H1 (cell line): ENCODE results near the gene CNTN5. TPM values are rescaled to one million over a fixed set of nuclear protein-coding genes. Genes with fewer than 3 reads are reported as not detected.

Experiments
- CTCF ChIA-PET: fragments of 300-600 bp; sonication (Branson Sonifier 250); formaldehyde crosslinking; loops from one replicate; lab custom pipeline; 2021; ENCODE audit not compliant: partially characterized antibody; lab: Charles Lee
- POLR2A ChIA-PET: fragments of 300-600 bp; sonication (Branson Sonifier 250); formaldehyde crosslinking; loops from one replicate; lab custom pipeline; 2021; ENCODE audit warnings: inconsistent platforms; ENCODE audit not compliant: partially characterized antibody; lab: Charles Lee
- DNase-seq, 2 experiments: peaks; one replicate each; pipeline versions ENCODE4 v3.0.0 to v3.0.0-alpha.2; 2010 to 2022; ENCODE audit warnings: low spot score in 2 of 2, low read depth in 1 of 2, mixed read lengths in 1 of 2
- FAIRE-seq: peaks from 2 replicates; lab custom pipeline; 2011; peaks lifted over from hg19 to GRCh38; lab: Jason Lieb, UNC
- H2AFZ ChIP-seq: 2 replicates; pipeline ENCODE4 v1.8.1; 2012; ENCODE audit warnings: low read length, inconsistent platforms
- H2AK5ac ChIP-seq: 2 replicates; pipeline ENCODE4 v1.6.1; 2013; ENCODE audit warnings: low read depth, low read length
- H2BK120ac ChIP-seq: replicated peaks from 2 replicates; pipeline ENCODE3; 2013; ENCODE audit warnings: low read depth, low read length, inconsistent platforms
- H2BK12ac ChIP-seq: 2 replicates; pipeline ENCODE4 v1.6.1; 2013; ENCODE audit warnings: low read depth, low read length
- H2BK15ac ChIP-seq: 2 replicates; pipeline ENCODE4 v1.6.1; 2013; ENCODE audit warnings: low read length
- H2BK20ac ChIP-seq: 2 replicates; pipeline ENCODE4 v1.6.1; 2013; ENCODE audit warnings: low read length
- H2BK5ac ChIP-seq: 2 replicates; pipeline ENCODE4 v1.6.1; 2013; ENCODE audit warnings: low read depth, low read length
- H3K14ac ChIP-seq: 2 replicates; pipeline ENCODE4 v1.6.1; 2013; ENCODE audit warnings: inconsistent platforms; ENCODE audit not compliant: insufficient read length
- H3K18ac ChIP-seq: 2 replicates; pipeline ENCODE4 v1.6.1; 2013; ENCODE audit warnings: low read length; ENCODE audit errors: extremely low read depth
- H3K23ac ChIP-seq: 2 replicates; pipeline ENCODE4 v1.6.1; 2013; ENCODE audit warnings: inconsistent platforms; ENCODE audit not compliant: insufficient read length
- H3K23me2 ChIP-seq: 2 replicates; pipeline ENCODE4 v1.6.1; 2013; ENCODE audit warnings: low read depth, low read length
- H3K27ac ChIP-seq: 2 replicates; pipeline ENCODE4 v1.6.1; 2011; ENCODE audit warnings: low read depth, low read length, inconsistent platforms
- H3K27me3 ChIP-seq, 4 experiments: replicated peaks in 1 of 4; 1 replicate in 1 of 4; 2 replicates in 3 of 4; pipeline versions ENCODE4 v1.6.1 to v1.8.1; 2011 to 2013; ENCODE audit warnings: low read length in 3 of 4, mild to moderate bottlenecking in 3 of 4, inconsistent platforms in 2 of 4, mixed read lengths in 2 of 4, moderate library complexity in 1 of 4; ENCODE audit not compliant: control insufficient read depth in 3 of 4, insufficient read depth in 3 of 4; ENCODE audit errors: extremely low read depth in 1 of 4
- H3K36me3 ChIP-seq, 4 experiments: 2 replicates each; pipeline versions ENCODE4 v1.6.1 to v1.8.1; 2011 to 2013; ENCODE audit warnings: mild to moderate bottlenecking in 4 of 4, low read length in 3 of 4, moderate library complexity in 2 of 4, control low read depth in 1 of 4, inconsistent platforms in 1 of 4; ENCODE audit not compliant: insufficient read depth in 4 of 4, control insufficient read depth in 2 of 4
- H3K4ac ChIP-seq: replicated peaks from 2 replicates; pipeline ENCODE3; 2013; ENCODE audit warnings: low read length, low read depth, mixed read lengths, inconsistent platforms; ENCODE audit not compliant: insufficient read length
- H3K4me1 ChIP-seq, 4 experiments: replicated peaks in 1 of 4; 1 replicate in 1 of 4; 2 replicates in 3 of 4; pipeline versions ENCODE4 v1.6.1 to v1.8.1; 2011 to 2013; ENCODE audit warnings: low read length in 3 of 4, inconsistent platforms in 2 of 4, mixed read lengths in 1 of 4; ENCODE audit not compliant: insufficient read depth in 4 of 4, control insufficient read depth in 3 of 4
- H3K4me2 ChIP-seq, 2 experiments: 2 replicates each; pipeline versions ENCODE4 v1.6.1 to v1.8.1; 2011 to 2013; ENCODE audit warnings: low read depth in 2 of 2, low read length in 2 of 2, control low read depth in 1 of 2, inconsistent platforms in 1 of 2, mild to moderate bottlenecking in 1 of 2; ENCODE audit not compliant: insufficient read depth in 1 of 2
- H3K4me3 ChIP-seq, 4 experiments: fragments of 200-600, 300-600 bp in 1 of 4; sonication (generic), shearing (Covaris generic), sonication (Bioruptor Twin) in 1 of 4; 2 replicates each; pipeline versions ENCODE4 v1.5.1 to v1.8.1; 2011 to 2016; ENCODE audit warnings: low read length in 4 of 4, low read depth in 3 of 4, control low read depth in 2 of 4, inconsistent platforms in 2 of 4, mild to moderate bottlenecking in 2 of 4, mixed read lengths in 1 of 4, moderate library complexity in 1 of 4; ENCODE audit not compliant: insufficient read depth in 2 of 4; ENCODE audit errors: extremely low read depth in 1 of 4
- H3K56ac ChIP-seq: replicated peaks from 2 replicates; pipeline ENCODE3; 2013; ENCODE audit warnings: low read depth, mild to moderate bottlenecking, mixed read lengths, low read length, inconsistent platforms; ENCODE audit not compliant: insufficient read length
- H3K79me1 ChIP-seq: 2 replicates; pipeline ENCODE4 v1.6.1; 2013; ENCODE audit warnings: low read depth, low read length, control low read depth
- H3K79me2 ChIP-seq, 2 experiments: 2 replicates each; pipeline versions ENCODE4 v1.6.1 to v1.8.1; 2012 to 2013; ENCODE audit warnings: low read length in 2 of 2, mild to moderate bottlenecking in 2 of 2, inconsistent platforms in 1 of 2; ENCODE audit not compliant: insufficient read depth in 2 of 2, control insufficient read depth in 1 of 2
- H3K9ac ChIP-seq, 4 experiments: replicated peaks in 1 of 4; 1 replicate in 1 of 4; 2 replicates in 3 of 4; pipeline versions ENCODE4 v1.6.1 to v1.8.1; 2011 to 2013; ENCODE audit warnings: low read depth in 3 of 4, low read length in 3 of 4, control low read depth in 2 of 4, mild to moderate bottlenecking in 2 of 4, moderate library complexity in 2 of 4, inconsistent platforms in 1 of 4; ENCODE audit errors: extremely low read depth in 1 of 4
- H3K9me3 ChIP-seq, 2 experiments: 2 replicates each; pipeline versions ENCODE4 v1.6.1 to v1.8.1; 2012 to 2013; ENCODE audit warnings: mild to moderate bottlenecking in 2 of 2, moderate library complexity in 2 of 2, control low read depth in 1 of 2, inconsistent platforms in 1 of 2, low read depth in 1 of 2, low read length in 1 of 2, mixed read lengths in 1 of 2; ENCODE audit not compliant: insufficient read depth in 2 of 2
- H4K20me1 ChIP-seq, 2 experiments: replicated peaks in 1 of 2; 2 replicates each; pipeline versions ENCODE3 to v1.8.1; 2011 to 2013; ENCODE audit warnings: inconsistent platforms in 2 of 2, low read length in 2 of 2, mild to moderate bottlenecking in 1 of 2; ENCODE audit not compliant: insufficient read depth in 2 of 2, control insufficient read depth in 1 of 2
- H4K5ac ChIP-seq: 2 replicates; pipeline ENCODE4 v1.6.1; 2013; ENCODE audit warnings: low read length, low read depth, mixed read lengths, inconsistent platforms; ENCODE audit not compliant: insufficient read length
- H4K8ac ChIP-seq: 2 replicates; pipeline ENCODE4 v1.8.0; 2013; ENCODE audit warnings: mild to moderate bottlenecking, moderate library complexity, low read length, inconsistent platforms; ENCODE audit not compliant: insufficient read depth; ENCODE audit errors: extremely low read depth
- H4K91ac ChIP-seq: replicated peaks from 2 replicates; pipeline ENCODE3; 2013; ENCODE audit warnings: low read length, mixed read lengths, inconsistent platforms; ENCODE audit not compliant: insufficient read length
- KDM5A ChIP-seq: fragments of 200-600 bp; IDR thresholded peaks from 2 replicates; pipeline ENCODE4 v1.7.1; 2012; ENCODE audit warnings: mild to moderate bottlenecking, low read length, inconsistent platforms, mixed read lengths
- polyA plus RNA-seq, 7 experiments: library from polyadenylated mRNA; depleted of rRNA in 3 of 7; stranded (reverse) in 5 of 7; unstranded in 2 of 7; fragments of >200 nt in 5 of 7; fragments of 200-250 nt in 2 of 7; gene quantifications; 1 replicate in 5 of 7; 2 replicates in 1 of 7; 4 replicates in 1 of 7; pipeline versions ENCODE4 v1.2.1 to v1.2.3, GENCODE V29; 2011 to 2013; ENCODE audit warnings: missing spikeins in 2 of 7, mixed read lengths in 2 of 7
- total RNA-seq: library from RNA; stranded (reverse); fragmentation: NEBNext Ultra II Directional; extraction: Animal tissue kit (Norgen Biotek cat#: 25700); gene quantifications from 2 replicates; pipeline ENCODE4 v1.2.1, GENCODE V29; 2021

CNTN5 gene
- total and polyA plus RNA-seq, 2 of the 8 experiments (the other 6 are each of a cell fraction or from before 2014, with no cell fraction given), result not detected

DNA sequence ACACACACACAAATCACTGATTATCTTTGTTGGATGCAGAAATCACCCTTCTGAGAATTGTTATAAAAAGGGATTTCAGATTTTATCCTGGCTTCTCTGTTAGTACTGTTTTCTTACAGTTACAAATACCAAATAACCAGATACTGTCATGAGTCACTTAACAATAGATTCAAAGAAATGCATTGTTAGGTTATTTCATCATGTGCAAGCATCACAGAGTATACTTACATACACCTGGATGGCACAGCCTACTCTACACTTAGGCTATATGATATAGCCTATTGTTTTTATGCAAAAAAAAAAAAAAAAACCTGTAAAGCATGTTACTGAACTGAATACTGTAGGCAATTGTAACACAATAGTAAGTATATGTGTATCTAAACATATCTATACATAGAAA lies 1347.1 kb downstream of the CNTN5 start:
- Histone ChIP-seq H3K56ac (no peak overlapping the region), H3K79me2 (no peaks in the 10 kb centered on the region), H3K4me3 (no peak overlapping the region), H2AFZ (no peak overlapping the region), H3K27me3 (no peaks in the 10 kb centered on the region), H3K23me2 (no peaks in the 10 kb centered on the region), H2BK5ac (no peak overlapping the region), H2BK12ac (no peak overlapping the region), H3K9ac (no peak overlapping the region), H4K20me1 (no peaks in the 10 kb centered on the region), H3K4ac (no peak overlapping the region), H3K36me3 (no peaks in the 10 kb centered on the region), H2BK120ac (no peak overlapping the region), H3K18ac (no peak overlapping the region), H2AK5ac (no peak overlapping the region), H4K8ac (no peak overlapping the region), H3K79me1 (no peaks in the 10 kb centered on the region), H3K4me1 (no peaks in the 10 kb centered on the region), H2BK15ac (no peak overlapping the region), H3K23ac (no peak overlapping the region), H4K5ac (no peak overlapping the region), H4K91ac (no peak overlapping the region), H3K14ac (no peak overlapping the region), H2BK20ac (no peak overlapping the region), H3K9me3 (no peaks in the 10 kb centered on the region), H3K4me2 (no peak overlapping the region), H3K27ac (no peak overlapping the region)
- no peak for TF ChIP-seq KDM5A
- ChIA-PET CTCF (no interaction called here), POLR2A (no interaction called here)
- no peak for FAIRE-seq
- no peak for DNase-seq
